ENCODE data around the gene RGL3. TPM values are rescaled to one million over a fixed set of nuclear protein-coding genes. Genes with fewer than 3 reads are reported as not detected.

Gene RGL3
- total RNA-seq, 2 experiments from 2014 or later, result not detected

DNA sequence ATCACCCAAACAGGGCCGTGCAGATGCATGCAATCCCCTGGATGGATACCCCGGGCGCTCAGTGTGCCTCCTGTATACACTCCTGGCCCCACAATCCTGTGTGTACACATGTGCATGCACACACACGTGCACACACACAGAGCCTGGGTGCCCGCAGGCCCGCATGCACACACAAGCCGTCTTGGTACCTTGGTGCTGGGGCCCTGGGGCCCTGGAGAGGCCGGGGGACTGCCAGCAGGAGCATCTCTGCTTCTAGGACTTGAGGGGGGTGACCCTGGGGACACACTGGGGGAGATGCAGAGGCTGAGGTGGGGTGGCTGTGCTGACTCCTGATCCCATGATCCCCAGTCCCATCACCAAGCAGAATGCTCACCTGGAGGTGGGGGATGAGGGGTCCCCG, 19.4 kb downstream of the RGL3 start:
- Mint-ChIP-seq H3K27me3 (peaks cover 6% of the 10 kb centered on the region), H3K27ac (no peak overlapping the region), H3K4me3 (no peak overlapping the region), H3K9me3 (no peaks in the 10 kb centered on the region), H3K36me3 (ENCODE audit: low read depth) (no peaks in the 10 kb centered on the region), H3K4me1 (ENCODE audit: low read depth) (no peaks in the 10 kb centered on the region)
- TF ChIP-seq, protein P1, sequence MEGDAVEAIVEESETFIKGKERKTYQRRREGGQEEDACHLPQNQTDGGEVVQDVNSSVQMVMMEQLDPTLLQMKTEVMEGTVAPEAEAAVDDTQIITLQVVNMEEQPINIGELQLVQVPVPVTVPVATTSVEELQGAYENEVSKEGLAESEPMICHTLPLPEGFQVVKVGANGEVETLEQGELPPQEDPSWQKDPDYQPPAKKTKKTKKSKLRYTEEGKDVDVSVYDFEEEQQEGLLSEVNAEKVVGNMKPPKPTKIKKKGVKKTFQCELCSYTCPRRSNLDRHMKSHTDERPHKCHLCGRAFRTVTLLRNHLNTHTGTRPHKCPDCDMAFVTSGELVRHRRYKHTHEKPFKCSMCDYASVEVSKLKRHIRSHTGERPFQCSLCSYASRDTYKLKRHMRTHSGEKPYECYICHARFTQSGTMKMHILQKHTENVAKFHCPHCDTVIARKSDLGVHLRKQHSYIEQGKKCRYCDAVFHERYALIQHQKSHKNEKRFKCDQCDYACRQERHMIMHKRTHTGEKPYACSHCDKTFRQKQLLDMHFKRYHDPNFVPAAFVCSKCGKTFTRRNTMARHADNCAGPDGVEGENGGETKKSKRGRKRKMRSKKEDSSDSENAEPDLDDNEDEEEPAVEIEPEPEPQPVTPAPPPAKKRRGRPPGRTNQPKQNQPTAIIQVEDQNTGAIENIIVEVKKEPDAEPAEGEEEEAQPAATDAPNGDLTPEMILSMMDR (IDR thresholded peaks at IDR 0.05), result no peak
- intact Hi-C loops (cut with micrococcal nuclease), result no loop called here
- ChIA-PET POLR2A (no interaction called here), CTCF (no interaction called here)
- ATAC-seq (no peak), DNase-seq (no peak)

DNA sequence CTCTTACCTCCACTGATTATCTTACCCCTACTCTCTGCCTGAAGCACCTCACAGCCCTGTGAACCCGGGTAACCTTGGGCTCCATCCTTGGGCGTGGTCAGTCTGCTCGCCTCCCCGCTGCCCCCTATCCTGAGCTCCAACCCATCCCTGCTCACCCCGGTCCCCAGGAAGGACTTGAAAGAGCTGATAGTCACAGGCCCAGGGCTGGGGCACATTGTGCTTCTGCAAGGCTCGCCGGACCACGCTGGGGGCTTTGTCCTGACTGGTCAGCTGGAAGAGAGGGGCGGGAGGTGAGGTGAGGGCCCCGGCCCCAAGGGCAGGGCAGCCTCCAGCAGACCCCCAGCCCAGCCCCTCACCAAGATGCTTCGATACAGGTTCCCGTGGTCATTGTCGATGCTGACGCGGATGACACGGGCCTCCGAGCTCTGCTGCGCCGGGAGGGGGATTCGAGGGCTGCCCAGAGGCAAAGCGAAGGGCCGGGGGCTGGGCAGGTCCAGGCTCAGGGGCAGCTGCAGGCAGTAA, 22.0 kb downstream of the RGL3 start:
- TF ChIP-seq, protein P1 (IDR thresholded peaks at IDR 0.05), result no peak
- no peak overlapping the region for H3K27ac Mint-ChIP-seq
- no peaks in the 10 kb centered on the region for H3K36me3 Mint-ChIP-seq (ENCODE audit: low read depth)
- ATAC-seq (no peak), DNase-seq (no peak)
- H3K4me3 Mint-ChIP-seq, result no peak overlapping the region
- H3K4me1 Mint-ChIP-seq (ENCODE audit: low read depth), result no peaks in the 10 kb centered on the region
- POLR2A ChIA-PET, result no interaction called here
- intact Hi-C loops (cut with micrococcal nuclease), result no loop called here
- CTCF ChIA-PET, result no interaction called here
- no peaks in the 10 kb centered on the region for H3K9me3 Mint-ChIP-seq
- peaks cover 6% of the 10 kb centered on the region for H3K27me3 Mint-ChIP-seq

DNA sequence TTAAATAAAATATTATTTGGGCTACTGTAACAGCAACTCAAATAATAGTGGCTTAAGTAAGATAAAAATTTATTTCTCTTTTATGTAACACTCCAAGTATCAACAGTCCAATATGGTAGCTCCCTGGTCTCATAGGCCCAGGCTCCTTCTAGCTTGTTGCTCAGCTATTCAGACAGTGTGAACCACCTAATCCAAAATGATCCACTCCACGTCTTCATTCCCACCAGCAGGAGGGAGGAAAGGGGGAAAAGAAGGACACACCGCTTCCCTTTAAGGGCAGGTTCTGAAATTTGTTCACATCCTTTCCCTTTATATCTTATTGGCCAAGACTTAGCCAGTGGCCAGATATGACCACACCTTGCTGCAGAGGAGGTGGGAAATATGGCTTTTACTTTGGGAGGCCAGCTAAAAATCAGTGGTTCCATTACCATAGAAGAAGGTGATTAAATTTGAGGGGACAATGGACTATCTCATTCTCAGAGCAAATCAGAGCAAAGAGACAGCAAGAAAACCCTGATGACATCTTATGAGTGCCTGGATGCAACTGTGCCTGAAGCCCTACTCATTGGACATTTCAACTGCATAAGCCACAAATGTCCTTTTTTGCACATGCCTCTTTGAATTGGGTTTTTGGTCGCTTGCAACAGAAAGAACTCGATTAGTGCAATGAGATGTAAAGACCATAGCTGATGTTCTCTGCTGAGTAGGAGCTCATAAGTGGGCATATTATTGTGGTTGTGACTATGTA, 28.0 kb downstream of the RGL3 start:
- TF ChIP-seq, protein P1 (IDR thresholded peaks at IDR 0.05), result no peak
- no peaks in the 10 kb centered on the region for H3K4me1 Mint-ChIP-seq (ENCODE audit: low read depth)
- peaks cover 3% of the 10 kb centered on the region for H3K27me3 Mint-ChIP-seq
- H3K4me3 Mint-ChIP-seq, result no peak overlapping the region
- ChIA-PET CTCF (interaction anchor here (1.4 kb wide), 1 partner anchor 10 kb away, joined by 7 read pairs; no protein-coding TSS in a partner anchor), POLR2A (no interaction called here)
- no peaks in the 10 kb centered on the region for H3K36me3 Mint-ChIP-seq (ENCODE audit: low read depth)
- ATAC-seq (no peak), DNase-seq (no peak)
- H3K27ac Mint-ChIP-seq, result no peak overlapping the region
- H3K9me3 Mint-ChIP-seq, result peaks cover 4% of the 10 kb centered on the region
- intact Hi-C loops (cut with micrococcal nuclease), result no loop called here

DNA sequence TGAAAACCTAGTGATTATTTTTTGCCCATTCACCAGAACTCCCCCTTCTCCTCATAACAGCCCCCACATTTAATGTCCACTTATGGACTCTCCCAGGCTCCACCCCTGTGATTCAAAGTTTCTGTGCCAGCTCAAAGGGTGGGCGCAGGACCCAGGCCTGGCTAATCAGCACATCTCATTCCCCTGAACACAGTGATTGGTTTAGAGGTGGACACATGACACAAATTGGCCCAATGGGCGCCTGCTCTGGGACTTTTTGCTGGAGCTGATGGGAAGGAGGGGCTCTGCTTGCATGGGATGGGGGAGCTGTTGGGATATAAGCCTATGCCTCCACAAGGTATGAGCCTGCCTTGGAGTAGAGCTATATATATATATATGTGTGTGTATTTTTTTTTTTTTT, 28.8 kb downstream of the RGL3 start:
- Mint-ChIP-seq H3K27ac (no peak overlapping the region), H3K27me3 (peaks cover 2% of the 10 kb centered on the region)
- CTCF ChIA-PET, result no interaction called here

More for the DNA sequence above, 28.8 kb downstream of the RGL3 start:
- POLR2A ChIA-PET, result no interaction called here
- intact Hi-C loops (cut with micrococcal nuclease), result no loop called here
- Mint-ChIP-seq H3K4me1 (ENCODE audit: low read depth) (no peaks in the 10 kb centered on the region), H3K36me3 (ENCODE audit: low read depth) (no peaks in the 10 kb centered on the region), H3K9me3 (peaks cover 4% of the 10 kb centered on the region), H3K4me3 (no peak overlapping the region)
- TF ChIP-seq, protein P1 (IDR thresholded peaks at IDR 0.05), result no peak
- no peak for DNase-seq
- no peak for ATAC-seq

Measured in activated CD8-positive, alpha-beta T cell treated with anti-CD3 and anti-CD28 coated beads for 36 hours (primary cell).